ENCODE data around the gene PLIN3.
"Not testable (repeated sequence)": the region's sequence is repeated elsewhere in the genome, so short reads cannot be mapped to it uniquely, and the experiment has no call there.

Gene PLIN3

DNA sequence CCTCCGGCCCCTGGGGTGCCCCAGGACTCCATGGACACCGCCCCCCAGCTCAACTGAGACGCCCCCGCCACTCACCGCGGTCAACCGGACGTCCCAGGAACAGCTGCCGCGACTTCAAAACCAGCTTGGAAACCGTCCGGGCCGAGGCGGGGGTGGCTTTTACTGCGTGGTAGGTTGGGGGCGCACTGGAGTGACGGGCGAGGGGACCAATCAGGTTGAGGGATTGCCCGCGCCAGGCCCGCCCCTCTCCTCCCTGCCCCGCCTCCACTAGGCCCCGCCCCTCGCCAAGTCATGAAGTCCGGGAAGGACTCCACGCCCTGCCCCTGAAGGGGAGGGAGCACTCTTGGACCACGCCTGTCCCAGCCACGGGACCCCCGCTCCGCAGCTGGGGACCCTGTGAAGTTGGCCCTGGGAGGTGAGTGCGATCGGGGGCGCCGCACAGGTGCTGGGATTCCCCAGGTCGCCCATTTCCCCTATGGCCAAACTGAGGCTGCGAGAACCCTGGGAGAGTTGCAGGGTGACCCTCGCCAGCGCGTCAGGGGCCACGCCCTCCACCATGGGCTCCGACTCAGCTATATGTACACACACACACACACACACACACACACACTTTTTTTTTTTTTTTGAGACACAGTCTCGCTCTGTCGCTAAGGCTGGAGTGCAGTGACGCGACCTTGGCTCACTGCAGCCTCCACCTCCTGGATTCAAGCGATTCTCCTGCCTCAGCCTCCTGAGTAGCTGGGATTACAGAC is at the start of gene PLIN3:
PLIN3 (minus strand) TSS at position 134 of the 752 bp plus-strand sequence. CDS start 6,273 bp downstream, outside the sequence.
- peak in 13 of 14 donors; percentile 27 to 95 (median 87) for DNase-seq

- DNase-seq = peak in 2 of 14 donors; percentile 12 to 17
These were observed 49.0 kb upstream of the PLIN3 start for GRCh38 chr19:4916292-4917082.

DNA sequence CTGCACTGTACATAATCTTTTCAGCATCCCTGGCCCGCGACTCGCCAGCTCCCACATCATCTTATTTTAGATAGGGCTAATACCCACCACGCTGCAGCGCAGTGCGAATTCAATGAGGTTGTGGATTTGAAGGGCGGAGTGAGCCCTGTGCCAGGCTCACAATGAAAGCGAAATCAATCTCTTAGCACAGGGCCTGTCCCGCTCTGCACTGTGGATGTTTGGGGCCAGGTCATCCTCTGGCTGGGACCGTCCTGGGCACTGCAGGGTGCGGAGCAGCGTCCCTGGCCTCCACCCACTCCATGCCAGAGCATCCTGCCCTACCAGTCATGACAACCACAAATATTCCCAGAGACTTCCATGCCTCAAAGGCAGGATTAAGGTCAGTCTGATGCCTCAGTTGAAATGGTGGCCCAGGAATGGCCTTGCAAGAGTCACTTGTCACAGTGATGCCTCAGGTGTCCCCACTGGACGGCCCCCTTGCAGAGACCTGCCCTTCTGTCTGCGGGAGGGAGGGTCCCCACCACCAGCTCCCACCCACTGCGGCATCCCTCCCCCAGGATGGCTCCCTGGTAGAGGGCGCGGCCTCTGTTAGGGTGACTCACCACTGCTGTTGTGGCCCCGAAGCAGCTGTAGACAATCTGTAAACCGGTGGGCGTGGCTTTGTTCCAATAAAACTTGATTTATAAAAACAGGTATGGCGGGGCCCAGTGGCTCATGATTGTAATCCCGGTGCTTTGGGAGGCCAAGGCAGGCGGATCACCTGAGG is 47.5 kb upstream of the PLIN3 start:
- DNase-seq = no peak

- no peak for DNase-seq
These were observed 46.7 kb upstream of the PLIN3 start for GRCh38 chr19:4913996-4914735.

DNA sequence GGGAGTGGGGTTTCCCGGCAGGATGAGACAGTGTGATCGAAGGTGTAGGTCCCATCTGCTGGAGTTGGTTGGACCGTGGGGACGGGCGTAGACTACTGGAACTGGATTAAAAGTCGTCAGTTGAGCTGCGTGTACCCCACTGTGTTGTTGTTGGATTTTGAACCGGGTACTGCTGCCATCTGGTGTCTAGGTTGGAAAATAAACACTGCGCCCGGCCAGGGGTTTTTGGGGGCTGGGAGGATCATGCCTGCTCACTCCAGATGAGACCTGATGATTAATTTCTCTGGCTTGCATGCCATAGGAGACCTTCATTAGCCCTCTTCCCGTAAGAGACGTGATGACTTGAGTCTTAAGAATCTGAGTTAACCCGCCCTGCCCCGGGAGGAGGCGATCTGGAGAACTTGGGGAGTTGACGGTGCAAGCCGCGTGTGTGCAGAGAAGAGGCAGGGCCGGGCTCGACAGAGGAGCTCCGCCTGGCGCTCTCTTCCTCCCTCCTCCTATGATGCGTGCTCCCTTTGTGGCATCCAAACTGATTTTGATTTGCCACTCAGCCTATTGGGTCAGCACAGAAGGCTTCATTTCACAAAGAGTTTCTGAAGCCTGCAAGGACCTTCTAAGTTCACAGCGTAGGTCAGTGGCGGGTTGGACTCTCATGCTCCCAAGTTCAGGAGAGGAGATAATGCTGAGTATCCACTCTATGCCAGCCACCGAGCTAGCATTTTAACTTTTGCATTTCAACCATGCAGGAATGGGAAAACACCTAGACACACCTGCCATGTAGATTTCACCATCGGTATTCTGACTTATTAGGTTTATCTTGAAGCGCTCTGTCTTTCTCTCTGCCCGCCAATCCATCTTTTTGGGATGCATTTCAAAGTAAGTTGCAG is 44.6 kb upstream of the PLIN3 start:
- peak in 12 of 14 donors; percentile 35 to 72 (median 53) for DNase-seq

- no peak for DNase-seq
These were observed 43.8 kb upstream of the PLIN3 start for GRCh38 chr19:4911314-4911713.

DNA sequence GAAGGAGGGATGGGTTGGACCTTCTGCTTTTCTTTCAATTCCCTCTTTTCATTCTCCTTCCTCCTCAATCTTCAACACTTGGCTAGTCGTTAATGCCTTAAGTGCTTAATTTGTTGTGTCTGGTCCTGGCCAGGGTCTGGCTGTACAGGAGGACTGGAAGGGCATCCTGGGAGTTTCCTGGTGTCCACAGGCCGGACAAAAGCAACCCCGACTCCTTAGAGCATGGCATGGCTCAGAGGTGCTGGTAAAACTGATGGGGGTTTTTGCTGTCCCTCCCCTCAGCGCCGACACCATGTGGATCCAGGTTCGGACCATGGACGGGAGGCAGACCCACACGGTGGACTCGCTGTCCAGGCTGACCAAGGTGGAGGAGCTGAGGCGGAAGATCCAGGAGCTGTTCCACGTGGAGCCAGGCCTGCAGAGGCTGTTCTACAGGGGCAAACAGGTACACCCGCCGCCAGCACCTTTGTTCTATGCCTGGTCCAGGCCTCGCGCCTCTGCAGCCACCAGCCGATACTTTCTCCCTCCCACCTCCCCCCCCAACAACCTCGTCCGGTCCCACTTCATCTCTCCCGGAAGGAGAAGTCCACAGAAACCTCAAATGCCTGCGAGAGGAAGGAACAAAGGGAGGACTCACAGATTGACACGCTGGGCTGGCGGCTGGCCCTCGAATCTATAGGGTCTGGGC is 43.3 kb upstream of the PLIN3 start:
- DNase-seq = peak in 7 of 14 donors; percentile 7 to 51 (median 31)

DNA sequence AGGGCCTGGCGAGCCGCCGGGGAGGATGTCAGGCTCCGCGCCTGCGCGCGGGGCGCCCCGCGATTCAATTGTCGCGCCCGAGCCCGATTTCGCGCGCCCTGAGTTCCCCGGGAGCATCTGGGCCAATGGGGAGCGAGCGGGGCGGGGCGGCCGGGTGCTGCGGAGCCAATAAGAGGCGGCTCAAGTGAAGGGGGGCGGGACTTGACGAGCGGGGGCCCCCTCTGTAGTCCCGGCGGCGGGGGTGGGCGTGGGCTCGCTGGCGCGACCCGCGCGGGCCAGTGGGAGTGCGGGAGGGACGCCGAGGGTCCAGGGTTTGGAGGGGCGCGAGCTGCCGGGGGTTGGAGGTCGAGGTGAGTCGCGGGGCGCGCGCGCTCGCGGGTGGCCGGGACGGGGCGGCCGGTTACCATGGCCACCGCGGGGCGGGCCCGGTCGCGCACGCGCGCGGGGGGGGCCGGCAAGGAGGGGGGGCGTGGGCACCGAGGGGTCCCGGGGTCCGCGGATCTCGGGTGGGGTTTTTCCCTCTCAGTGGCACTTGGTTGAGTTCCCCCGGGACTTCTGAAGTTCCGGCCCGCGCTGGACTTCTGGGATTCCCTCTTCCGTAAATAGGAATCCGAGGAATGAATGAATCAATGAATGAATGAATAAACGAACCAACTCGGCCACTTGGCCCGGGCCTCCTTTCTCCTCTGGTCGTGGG is 42.6 kb upstream of the PLIN3 start:
- DNase-seq = peak in 13 of 14 donors; percentile 44 to 92 (median 82)

DNA sequence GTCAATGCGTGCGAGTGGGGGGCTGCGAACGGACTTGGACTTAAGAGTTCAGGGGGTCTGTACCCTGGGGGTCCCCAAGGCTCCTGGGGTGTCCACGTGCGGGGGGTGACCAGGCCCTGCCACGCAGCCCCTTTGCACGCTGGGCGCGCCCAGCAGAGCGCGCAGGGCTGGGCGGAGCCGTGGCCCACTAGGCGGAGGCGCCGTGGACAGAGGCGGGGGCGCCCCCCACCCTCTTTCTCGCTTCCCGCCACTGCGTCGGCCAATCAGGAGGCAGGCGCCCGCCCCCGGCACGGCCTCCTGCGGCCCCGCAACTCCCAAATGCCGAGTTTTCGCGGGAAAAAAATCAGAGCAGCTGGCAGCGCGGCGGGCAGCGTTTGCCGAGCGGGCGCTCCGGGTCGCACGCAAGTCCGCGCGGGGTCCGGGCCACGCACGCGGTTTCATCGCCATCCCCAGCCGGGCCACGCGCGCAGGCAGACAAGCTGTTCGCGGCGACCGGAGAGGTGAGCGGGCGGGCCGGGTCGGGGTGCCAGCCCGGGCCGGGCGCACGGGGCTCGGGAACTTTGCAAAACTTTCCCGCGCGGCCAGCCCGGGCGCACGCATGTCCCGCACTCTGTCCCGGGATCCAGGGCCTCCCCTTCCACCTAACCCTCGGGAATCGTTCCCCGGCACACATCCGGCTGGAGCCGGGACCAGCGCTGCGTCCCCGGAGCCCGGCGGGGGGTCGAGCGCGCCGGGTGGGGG is 41.9 kb upstream of the PLIN3 start, which contains the start of gene UHRF1:
UHRF1 (plus strand) TSS at position 346 of the 741 bp plus-strand sequence. CDS start 1,385 bp downstream, outside the sequence.
- DNase-seq = no peak

DNA sequence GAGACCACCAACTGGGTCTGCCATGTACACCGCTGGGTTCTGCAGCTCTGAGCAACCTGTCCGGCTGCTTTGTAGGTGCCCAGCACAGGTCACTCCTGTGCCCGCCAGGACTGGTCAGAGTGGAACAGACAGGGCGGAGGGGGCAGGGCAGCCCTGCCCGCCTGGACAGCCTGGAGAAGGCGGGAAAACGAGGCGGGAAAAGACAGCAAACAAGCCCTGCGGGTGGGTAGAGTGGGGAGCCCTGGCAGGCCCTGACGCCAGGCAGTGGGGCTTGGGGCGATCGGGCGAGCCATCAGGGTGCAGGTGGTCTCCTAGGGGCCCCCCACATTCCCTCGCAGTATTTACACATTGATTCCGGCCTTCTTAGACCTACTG is 41.3 kb upstream of the PLIN3 start:
- DNase-seq = no peak

GRCh38 chr19:4908360-4908759 is 40.9 kb upstream of the PLIN3 start:
- no peak for DNase-seq

GRCh38 chr19:4906963-4907362 is 39.5 kb upstream of the PLIN3 start:
- DNase-seq = no peak

GRCh38 chr19:4904481-4904880 is 37.0 kb upstream of the PLIN3 start:
- DNase-seq = no peak

DNA sequence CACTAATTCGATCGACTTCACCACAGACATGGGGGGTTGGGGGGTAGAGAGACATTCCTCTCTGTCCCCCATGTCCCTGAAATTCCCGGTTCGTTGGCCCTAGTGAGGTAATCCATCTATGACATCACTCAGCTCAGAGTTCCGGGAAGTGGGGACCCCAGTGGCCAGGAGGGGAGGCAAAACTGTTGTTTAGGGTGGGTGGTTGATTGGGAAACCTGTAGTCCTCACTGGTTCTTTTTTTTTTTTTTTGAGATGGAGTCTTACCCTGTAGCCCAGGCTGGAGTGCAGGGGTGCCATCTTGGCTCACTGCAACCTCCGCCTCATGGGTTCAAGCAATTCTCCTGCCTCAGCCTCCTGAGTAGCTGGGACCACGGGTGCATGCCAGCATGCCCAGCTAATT is 35.3 kb upstream of the PLIN3 start, which contains the start of gene ARRDC5:
ARRDC5 (minus strand) TSS at position 101 of the 400 bp plus-strand sequence; CDS start at position 30, 71 bp downstream.
- DNase-seq = no peak

- not testable (repeated sequence) for DNase-seq
These were observed 33.4 kb upstream of the PLIN3 start for GRCh38 chr19:4900879-4901278.

DNA sequence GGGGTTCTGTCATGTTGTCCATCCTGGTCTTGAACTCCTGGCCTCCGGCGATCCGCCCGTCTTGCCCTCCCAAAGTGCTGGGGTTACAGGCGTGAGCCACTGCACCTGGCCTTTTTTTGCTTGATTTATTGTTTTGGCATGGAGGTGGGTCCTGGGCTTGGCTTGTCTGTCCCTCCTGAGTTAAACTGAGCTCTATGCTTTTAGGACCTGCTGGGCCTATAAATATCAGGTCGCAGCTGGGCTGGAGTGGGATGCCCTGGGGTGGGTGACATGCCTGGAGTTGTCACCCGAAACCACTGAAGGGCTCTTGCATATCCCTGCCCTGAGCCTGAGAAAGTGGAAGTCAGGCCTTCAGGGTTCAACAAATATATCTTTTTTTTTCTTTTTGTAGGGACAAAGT is 29.7 kb upstream of the PLIN3 start:
- DNase-seq = no peak

DNA sequence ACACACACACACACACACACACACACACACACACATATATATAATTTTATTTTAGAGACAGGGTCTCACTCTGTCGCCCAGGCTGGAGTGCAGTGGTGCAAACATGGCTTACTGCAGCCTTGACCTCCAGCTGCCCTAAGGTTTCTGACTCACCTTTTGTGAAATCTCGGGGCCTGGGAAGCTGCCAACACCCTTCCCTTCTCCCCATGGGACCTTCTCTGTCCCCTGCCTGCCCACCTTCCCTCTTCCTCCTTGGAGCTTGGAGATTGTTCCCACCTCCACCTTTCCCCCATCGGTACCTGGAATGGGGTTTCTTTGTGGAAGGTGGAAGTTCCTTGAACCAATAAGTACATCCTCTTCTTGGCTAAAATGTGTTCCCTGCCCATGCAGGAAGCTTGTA is 28.9 kb upstream of the PLIN3 start:
- DNase-seq = no peak

DNA sequence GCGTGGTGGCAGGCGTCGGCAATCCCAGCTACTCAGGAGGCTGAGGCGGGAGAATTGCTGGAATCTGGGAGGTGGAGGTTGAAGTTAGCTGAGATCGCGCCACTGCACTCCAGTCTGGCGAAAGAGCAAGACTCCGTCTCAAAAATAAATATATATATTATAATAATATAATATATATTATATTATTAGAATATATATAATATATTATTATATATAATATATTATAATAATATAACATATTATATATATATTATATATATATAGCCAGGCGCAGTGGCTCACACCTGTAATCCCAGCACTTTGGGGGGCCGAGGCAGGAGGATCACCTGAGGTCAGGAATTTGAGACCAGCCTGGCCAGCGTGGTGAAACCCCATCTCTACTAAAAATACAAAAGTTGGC is 25.5 kb upstream of the PLIN3 start:
- DNase-seq = not testable (repeated sequence)

DNA sequence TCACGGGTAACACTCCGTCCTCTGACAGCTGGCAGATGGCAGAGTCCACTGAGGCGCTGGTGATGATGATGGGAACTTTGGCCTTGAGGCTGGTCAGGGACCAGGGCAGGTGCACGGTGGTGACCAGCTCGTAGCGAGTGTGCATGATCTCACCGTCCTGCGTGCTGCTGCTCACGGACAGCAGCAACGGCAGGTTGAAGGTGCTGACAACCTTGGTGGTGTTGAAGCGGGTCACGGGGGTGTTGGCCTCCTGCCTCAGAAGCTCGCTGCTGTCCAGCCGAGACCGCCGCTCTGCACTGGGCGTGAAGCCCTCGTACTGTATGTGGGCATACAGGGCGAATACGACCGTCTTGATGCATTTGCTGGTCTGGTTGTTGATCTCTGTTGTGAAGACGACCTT is 23.6 kb upstream of the PLIN3 start:
- no peak for DNase-seq

All from C1 segment of cervical spinal cord (tissue), 14 donors.